GM12801 (cell line): ENCODE measurements around the gene FUCA1.
A peak's percentile ranks its signal among the peaks of the same experiment; 100 is the strongest.

Experiments used
- TF ChIP-seq, protein P1 (sequence below): IDR thresholded peaks from one replicate; pipeline ENCODE4 v1.5.1; 2011; ENCODE audit warnings: control low read depth; ENCODE audit not compliant: insufficient read length; ENCODE audit errors: extremely low read depth

The FUCA1 gene

DNA sequence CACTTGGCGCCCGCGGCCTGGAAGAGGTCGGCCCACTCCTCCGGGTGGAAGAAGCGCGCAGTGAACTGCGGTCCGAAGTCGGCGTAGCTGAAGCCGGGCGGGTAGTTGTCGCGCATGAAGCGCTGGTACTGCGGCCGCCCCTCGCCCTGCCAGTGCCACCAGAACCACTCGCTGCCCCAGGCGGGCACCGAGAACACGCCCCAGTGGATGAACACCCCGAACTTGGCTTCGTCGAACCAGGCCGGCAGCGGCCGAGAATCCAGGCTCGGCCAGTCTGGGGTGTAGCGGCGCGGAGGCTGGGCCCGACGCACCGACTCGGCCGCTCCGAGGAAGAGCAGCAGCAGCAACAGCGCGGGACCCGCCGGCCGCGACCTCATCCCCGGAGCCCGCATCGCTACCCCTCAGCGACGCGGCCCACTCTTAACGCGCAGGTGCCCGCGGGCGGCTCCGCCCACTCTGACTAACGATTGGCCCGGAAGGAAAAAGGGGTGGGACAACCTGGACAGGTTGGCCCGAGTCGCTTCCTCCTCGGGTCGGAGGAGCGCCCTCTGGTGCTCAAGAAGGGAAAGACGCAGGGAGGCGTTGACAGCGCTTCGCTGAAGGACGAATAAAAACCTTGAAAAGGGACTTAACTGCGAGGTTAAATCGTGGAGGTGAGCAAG, at the start of gene FUCA1:
TSS of gene FUCA1 (minus strand) at position 396 of the 662 bp plus-strand sequence. CDS start at position 392, 4 bp downstream.
- TF ChIP-seq, protein P1, sequence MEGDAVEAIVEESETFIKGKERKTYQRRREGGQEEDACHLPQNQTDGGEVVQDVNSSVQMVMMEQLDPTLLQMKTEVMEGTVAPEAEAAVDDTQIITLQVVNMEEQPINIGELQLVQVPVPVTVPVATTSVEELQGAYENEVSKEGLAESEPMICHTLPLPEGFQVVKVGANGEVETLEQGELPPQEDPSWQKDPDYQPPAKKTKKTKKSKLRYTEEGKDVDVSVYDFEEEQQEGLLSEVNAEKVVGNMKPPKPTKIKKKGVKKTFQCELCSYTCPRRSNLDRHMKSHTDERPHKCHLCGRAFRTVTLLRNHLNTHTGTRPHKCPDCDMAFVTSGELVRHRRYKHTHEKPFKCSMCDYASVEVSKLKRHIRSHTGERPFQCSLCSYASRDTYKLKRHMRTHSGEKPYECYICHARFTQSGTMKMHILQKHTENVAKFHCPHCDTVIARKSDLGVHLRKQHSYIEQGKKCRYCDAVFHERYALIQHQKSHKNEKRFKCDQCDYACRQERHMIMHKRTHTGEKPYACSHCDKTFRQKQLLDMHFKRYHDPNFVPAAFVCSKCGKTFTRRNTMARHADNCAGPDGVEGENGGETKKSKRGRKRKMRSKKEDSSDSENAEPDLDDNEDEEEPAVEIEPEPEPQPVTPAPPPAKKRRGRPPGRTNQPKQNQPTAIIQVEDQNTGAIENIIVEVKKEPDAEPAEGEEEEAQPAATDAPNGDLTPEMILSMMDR = peak; percentile 55

DNA sequence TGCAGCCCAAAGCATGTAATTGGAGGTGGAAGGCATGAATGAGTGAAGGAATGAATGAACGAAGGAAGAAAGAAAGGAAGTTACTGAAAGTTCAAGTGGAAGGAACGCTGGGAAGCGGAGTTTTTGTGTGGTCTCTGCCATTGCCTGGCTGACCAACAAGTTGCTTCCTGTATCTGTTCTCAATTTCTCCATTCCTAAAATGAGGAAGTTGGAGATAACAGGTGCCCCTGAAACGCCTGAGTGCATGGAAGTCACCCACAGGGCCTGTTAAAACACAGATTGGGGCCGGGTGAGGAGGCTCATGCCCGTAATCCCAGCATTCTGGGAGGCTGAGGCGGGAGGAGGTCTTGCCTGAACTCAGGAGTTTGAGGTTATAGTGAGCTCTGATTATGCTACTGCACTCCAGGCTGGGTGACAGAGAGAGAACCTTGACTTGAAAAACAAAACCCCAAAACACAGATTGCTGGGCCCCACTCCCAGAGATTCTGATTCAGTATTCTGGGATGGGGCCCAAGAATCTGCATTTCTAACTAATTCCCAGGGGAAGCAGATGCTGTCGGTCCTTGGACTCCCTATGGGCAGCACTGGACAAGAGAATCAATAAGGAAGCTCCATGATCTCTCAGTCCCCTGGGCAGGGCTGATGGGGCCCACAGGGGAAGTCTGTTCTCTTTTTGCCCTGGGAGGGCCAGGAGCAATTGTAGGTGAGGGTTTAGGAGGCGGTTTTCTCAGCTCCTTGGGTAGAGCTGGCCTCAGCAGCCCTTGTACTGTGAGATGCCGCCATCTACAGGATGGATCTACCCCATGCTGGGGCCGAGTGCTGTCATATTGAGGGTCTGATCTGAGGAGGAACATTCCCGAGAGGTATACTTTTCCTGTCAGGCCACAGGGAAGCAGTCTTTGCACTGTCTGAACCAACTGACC, 48.4 kb upstream of the FUCA1 start:
- TF ChIP-seq, protein P1 = peak; percentile 12

DNA sequence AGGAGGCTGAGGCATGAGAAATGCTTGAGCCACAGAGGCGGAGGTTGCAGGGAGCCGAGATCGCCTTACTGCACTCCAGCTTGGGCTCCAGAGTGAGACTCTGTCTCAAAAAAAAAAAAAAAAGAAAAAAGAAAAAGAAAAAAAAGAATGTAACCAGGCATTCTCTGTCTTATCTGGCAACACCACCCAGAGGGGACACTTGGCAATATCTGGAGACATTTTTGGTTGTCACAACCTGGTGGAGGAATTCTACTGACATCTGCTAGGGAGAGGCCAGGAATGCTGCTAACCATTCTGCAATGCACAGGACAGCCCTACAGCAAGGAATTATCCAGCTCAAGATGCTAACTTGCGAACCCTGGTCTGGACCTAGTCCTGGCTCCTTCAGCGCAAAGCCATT, 47.4 kb upstream of the FUCA1 start:
- TF ChIP-seq, protein P1 = no peak

DNA sequence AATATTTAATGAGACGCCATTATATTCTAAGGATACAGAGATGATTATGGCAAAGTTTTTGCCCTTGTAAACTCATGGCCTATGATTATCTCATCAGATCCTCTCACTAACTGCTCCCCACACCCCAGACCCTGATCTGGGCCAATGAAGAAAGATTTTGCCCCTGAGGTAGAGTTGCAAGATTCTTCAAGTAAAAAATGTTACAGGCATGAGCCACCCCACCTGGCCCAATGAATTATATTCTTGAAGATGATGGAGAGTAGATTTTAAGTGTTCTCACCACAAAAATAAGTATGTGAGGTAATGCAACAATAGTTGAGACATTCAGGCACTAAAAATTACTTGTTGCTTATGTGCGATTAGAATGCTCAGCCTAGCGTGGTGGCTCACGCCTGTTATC, 46.8 kb upstream of the FUCA1 start:
- TF ChIP-seq, protein P1 = no peak

DNA sequence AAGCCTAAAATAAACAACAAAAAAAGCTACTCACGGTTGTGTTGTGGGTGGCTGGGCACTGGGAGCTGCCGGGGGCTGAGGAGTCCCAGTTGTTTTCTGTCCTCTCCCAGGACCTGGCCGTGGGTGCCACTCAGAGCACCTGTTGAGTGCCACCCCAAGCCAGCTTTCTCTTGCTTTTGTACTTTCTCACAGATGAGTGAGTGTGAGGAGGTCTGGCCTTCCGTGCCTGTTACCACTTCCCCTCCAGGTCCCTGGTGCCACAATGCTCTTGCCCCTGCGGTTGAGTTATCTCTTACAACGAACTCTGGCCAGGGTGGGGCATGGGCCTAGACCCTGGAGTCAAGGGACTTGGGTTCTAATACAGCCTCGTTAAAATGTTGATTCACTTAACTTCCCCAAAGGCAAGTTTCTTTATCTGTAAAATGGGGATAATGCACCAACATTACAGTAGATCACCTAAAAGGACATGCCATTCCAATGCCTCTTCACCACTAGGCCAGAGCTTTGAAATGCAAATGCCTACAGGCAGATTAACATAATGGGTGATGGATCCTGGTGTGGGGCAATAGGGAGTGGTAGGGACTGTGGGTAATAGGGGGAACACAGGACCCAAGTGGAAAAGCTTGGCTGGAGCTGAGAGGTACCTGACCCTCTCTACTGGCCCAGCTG, 45.3 kb upstream of the FUCA1 start, which contains the start of gene CNR2:
TSS of gene CNR2 (minus strand) at position 151 of the 669 bp plus-strand sequence. CDS start 37,745 bp downstream, outside the sequence.
- TF ChIP-seq, protein P1 = no peak

DNA sequence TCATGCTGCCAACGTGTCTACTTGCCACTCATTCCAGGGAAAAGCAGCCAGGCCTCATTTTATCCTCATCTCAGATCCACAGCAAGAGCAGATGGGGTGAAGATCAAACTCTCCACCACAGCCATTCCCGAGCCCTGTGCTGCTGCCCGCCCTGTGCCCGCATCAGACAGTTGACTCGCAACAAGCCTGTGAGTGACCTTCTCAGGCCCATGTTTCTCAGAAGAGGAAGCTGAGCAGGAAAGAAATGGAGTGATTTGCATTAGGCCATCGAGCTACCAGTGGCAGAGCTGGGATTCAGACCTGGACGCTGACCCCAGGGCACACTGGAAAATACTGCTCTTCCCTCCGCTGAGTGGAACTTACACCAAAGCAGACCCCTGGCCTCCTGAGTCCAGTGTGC, 43.8 kb upstream of the FUCA1 start:
- TF ChIP-seq, protein P1 = no peak
